ENCODE data around the gene NNT.
"Not testable (repeated sequence)": the region's sequence is repeated elsewhere in the genome, so short reads cannot be mapped to it uniquely, and the experiment has no call there.

The NNT gene

DNA sequence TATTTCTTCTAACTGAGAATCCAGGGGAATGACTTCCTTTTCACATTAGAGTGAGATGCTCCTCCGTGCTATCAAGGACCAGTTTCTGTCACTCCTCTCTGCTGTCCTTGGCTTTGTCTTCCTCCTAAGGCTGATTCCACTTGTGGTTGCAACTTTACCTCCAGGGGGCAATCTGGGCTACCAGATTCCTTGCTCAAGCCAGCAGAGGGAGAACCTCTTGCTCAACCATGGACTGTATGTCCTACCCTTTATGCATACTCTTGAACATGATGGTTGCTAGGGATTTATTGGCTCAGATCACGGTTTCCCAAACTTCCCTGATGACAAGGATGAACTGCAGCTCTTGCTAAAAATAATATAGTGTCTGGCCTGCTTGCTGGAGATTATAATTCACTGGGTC lies 24.0 kb downstream of the NNT start:
- DNase-seq (ENCODE audit: low read depth) = no peak

- DNase-seq (ENCODE audit: low read depth) = no peak
Measured at GRCh38 chr5:43631182-43631910, 28.4 kb downstream of the NNT start.

- DNase-seq (ENCODE audit: low read depth) = no peak
Measured at GRCh38 chr5:43634621-43635020, 31.6 kb downstream of the NNT start.

DNA sequence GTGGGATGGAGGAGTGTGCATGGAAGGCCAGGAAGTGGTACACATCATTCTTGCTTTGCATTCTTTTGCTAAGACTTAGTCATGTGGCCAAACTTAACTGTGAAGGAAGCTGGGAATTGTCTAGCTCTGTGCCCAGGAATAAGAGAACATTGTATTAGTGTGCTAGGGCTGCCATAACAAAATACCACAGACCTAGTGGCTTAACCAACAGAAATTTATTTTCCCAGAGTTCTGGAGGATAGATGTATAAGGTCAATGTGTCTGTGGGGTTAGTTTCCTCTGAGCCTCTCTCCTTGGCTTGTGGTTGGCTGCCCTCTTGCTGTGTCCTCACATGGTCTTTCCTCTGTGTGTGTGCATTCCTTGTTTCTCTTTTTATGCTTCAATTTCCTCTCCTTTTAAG lies 32.4 kb downstream of the NNT start:
- no peak for DNase-seq (ENCODE audit: low read depth)

- DNase-seq (ENCODE audit: low read depth) = no peak
Measured at GRCh38 chr5:43636076-43636475, 33.1 kb downstream of the NNT start.

DNA sequence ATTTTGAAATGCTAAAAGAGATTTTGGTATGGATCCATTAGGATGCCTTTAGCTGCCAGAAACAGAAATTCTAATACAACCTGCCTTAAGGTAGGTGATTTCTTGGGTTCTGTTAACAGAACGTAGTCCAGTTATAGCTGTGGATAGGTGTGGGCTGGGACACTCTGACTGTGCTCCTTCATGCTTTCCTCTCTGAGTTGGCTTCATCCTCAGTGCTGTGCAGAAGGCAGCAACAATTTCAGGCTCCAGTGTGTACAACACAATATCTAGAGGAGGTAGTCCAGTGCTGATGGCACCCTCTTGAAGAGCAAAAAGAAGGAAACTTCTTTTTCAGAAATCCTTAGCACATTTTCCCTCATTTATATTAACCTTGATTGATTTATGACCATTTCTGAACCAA lies 34.4 kb downstream of the NNT start:
- DNase-seq (ENCODE audit: low read depth) = no peak

- DNase-seq (ENCODE audit: low read depth) = no peak
Measured at GRCh38 chr5:43638107-43638506, 35.1 kb downstream of the NNT start.

DNA sequence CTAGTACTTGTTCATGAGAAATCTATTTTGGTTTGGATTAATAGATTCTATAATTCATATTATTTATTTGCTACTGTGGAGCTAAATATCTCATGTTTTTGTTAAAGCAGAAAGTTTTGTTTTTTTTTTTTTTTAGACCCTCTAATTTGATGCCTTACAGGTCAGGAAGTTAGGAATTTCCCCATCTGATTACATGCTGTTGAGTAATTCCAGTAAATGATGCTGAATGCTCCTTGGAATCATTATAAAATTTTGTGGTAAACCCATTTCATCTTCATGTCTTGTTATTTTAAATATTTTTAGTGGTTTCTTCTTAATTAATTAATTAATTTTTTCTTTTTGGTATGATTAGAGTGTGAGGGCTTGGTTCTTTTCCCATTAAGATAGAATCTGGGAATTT lies 35.6 kb downstream of the NNT start:
- no peak for DNase-seq (ENCODE audit: low read depth)

DNA sequence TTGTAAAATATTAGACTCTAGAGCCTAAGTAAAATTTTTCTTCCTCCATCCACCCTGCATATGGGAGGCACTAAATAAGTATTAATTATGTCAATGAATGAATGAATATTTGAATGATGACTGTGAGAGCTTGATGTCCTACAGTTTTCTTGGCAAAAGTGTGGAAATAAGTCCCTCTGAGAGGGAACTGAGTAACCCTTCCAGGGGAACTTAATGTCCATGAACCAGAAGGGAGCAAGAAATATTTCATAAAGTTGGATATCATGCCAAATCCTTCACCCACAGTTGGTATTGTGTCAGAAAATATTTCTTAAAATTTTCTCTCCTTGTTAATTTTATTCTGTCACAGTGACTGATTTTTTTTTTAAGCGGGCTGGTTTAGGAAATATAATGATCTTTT lies 36.6 kb downstream of the NNT start:
- no peak for DNase-seq (ENCODE audit: low read depth)

DNA sequence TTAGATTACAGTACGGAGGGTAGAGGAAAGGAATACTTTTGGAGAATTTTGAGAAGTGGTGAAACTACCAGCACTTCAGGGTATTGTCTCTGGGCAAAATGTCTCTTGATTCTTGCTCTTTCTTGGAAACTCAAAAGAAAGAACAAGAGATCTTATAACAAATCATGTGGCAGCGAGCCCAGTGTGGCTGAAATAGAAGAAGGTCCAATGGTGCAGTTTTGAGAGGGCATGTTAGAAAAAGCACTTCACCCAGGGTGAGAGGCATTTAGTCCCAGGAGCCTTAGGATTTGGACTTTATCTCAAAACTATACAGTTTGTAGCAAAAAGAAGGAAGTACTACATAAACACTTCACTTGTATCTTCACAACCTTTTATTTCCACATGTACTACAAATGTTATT lies 39.4 kb downstream of the NNT start:
- no peak for DNase-seq (ENCODE audit: low read depth)

DNA sequence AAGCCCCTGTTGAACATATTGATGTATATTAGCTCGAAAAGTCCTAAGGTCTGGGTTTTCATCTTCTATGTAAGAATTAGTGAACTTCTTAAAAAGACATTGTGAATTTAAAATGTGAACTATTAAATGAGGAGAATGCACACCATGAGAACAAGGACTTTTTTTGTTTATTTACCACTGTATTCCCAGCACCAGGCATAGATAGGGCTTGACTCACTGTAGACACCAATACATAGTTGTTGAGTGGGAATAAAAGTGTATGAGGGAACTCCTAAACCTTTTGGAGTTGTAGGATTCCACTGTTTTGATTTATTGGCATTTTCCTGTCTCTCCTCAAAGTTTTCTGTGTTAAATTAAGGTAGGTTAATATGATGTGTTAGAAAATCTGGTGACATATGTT lies 40.3 kb downstream of the NNT start:
- DNase-seq (ENCODE audit: low read depth) = no peak

DNA sequence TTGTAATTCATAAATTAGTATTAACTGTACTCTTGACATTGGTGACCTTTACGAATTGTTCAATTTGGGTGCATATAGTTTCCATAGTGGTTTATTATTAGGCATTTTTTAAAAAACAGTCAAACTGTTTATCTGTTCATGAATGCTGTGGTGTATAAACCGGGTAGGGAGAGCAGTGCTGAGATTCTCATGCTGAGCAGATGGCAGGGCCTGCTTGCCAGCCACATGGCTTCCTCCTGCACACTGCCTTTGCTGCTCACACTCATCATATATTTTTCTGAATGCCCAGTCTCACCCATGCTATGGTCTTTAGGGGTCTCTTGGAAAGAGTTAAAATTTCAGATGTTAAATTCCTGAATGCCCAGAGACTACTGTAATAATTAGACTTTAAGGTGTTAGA lies 40.8 kb downstream of the NNT start:
- DNase-seq (ENCODE audit: low read depth) = no peak

GRCh38 chr5:43646992-43647391 lies 44.0 kb downstream of the NNT start:
- no peak for DNase-seq (ENCODE audit: low read depth)

DNA sequence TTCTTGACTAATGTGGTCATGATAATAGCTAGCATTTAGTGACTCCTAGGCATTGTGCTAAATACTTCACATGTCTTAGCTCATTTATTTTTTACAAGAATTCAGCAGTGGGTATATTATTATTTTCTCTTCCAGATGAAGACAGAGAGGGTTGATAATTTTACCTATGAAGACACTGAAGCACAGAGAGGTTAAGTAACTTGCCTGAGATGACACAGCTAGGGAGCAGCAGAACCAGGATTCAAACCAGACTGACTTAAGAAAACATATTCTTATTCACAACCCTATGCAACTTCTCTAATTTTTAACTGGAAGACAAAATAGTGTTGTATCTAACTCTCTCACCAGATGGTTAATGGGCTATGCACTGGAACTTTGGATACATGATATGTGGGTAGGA lies 44.8 kb downstream of the NNT start:
- DNase-seq (ENCODE audit: low read depth) = no peak

GRCh38 chr5:43648499-43649124 lies 45.6 kb downstream of the NNT start:
- DNase-seq (ENCODE audit: low read depth) = no peak

DNA sequence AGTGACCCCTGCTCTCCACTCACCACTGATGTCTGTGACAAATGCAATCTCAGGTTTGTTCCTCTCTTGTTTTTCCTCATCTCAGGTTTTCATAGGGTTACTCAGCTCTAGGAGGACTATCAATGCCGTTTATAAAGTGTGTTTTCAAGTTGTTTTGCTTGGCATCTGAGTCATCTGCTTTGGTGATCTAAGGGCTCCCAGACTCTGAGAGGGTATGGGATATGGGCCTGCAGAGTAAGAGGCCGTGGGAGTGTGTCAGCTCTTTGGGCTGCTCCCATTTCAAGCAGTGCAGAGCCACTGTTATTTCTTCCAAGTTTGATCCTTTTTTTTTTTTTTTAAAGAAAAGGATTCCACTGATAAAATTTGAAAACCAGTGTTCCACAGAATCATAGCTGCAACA lies 46.3 kb downstream of the NNT start:
- no peak for DNase-seq (ENCODE audit: low read depth)

- DNase-seq (ENCODE audit: low read depth) = no peak
Measured at GRCh38 chr5:43652537-43653302, 49.7 kb downstream of the NNT start.

DNA sequence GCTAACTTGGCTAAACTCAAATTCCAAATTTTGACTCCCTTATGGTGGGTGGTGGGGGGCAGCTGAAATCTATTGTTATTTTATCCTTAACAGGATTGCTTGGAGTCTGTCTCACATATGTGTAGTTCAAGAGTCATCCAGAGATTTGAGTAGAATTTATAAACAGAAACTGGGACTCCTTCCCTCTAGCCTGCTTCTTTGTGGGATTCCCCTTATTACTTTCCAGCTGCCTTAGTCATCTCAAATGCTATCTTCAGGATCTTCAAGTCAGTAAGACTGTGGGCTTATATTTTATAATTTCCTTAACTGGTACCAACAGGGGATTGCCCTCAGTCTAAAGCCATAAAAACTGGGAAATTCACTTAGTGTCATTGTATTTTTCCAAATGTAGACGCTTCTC lies 55.5 kb downstream of the NNT start:
- DNase-seq (ENCODE audit: low read depth) = no peak

- DNase-seq (ENCODE audit: low read depth) = no peak
Measured at GRCh38 chr5:43659075-43659474, 56.1 kb downstream of the NNT start.

GRCh38 chr5:43661102-43661501 lies 58.1 kb downstream of the NNT start:
- DNase-seq (ENCODE audit: low read depth) = no peak

- no peak for DNase-seq (ENCODE audit: low read depth)
Measured at GRCh38 chr5:43663916-43664315, 60.9 kb downstream of the NNT start.

GRCh38 chr5:43664501-43665040 lies 61.6 kb downstream of the NNT start:
- DNase-seq (ENCODE audit: low read depth) = no peak

- not testable (repeated sequence) for DNase-seq (ENCODE audit: low read depth)
Measured at GRCh38 chr5:43665749-43666148, 62.8 kb downstream of the NNT start.
